A549 (cell line): ENCODE results near the gene PSPH. TPM values are rescaled to one million over a fixed set of nuclear protein-coding genes. Genes with fewer than 3 reads are reported as not detected.
A peak's percentile ranks its signal among the peaks of the same experiment; 100 is the strongest.

Experiments
- ATAC-seq, 2 experiments: fragments of 200-7000 bp in 1 of 2; fragments of >200 bp in 1 of 2; cut with Nextera tagmentation in 1 of 2; cut with Tn5 transposase in 1 of 2; 3 replicates each; pipeline versions ENCODE4 v1.8.0 to v1.9.1; 2018 to 2020; ENCODE audit warnings: mild to moderate bottlenecking in 1 of 2, moderate library complexity in 1 of 2
- CTCF ChIA-PET: fragments of 300-600 bp; sonication (Branson Sonifier 250); formaldehyde crosslinking; extraction: SDS; loops from one replicate; lab custom pipeline; 2021; ENCODE audit warnings: antibody characterized with exemption, inconsistent platforms; lab: Yijun Ruan, JAX
- POLR2A ChIA-PET: fragments of 350-600 bp; formaldehyde crosslinking; extraction: SDS; loops from one replicate; lab custom pipeline; 2021; ENCODE audit warnings: antibody characterized with exemption, inconsistent platforms; lab: Yijun Ruan, JAX
- DNase-seq, 2 experiments: peaks; one replicate each; pipeline versions ENCODE4 v3.0.0 to v3.0.0-alpha.2; 2011 to 2016; ENCODE audit warnings: low read depth in 1 of 2, low spot score in 1 of 2
- FAIRE-seq: peaks from 2 replicates; lab custom pipeline; 2011; peaks lifted over from hg19 to GRCh38; lab: Jason Lieb, UNC
- H3K27ac ChIP-seq, 2 experiments: fragments of >200 bp; sonication (Bioruptor Twin); formaldehyde crosslinking; 3 replicates each; pipeline ENCODE4 v1.5.1; 2016 to 2017
- H3K4me1 ChIP-seq: fragments of >200 bp; sonication (Bioruptor Twin); formaldehyde crosslinking; 3 replicates; pipeline ENCODE4 v1.6.1; 2016
- H3K4me2 ChIP-seq: fragments of >200 bp; sonication (Bioruptor Twin); formaldehyde crosslinking; 3 replicates; pipeline ENCODE4 v1.6.1; 2016
- H3K4me3 ChIP-seq: fragments of >200 bp; sonication (Bioruptor Twin); formaldehyde crosslinking; 3 replicates; pipeline ENCODE4 v1.5.1; 2016
- H3K9me3 ChIP-seq: fragments of >200 bp; sonication (Bioruptor Twin); formaldehyde crosslinking; 3 replicates; pipeline ENCODE4 v1.6.1; 2016
- BCL3 ChIP-seq: fragments of >200 bp; sonication (Bioruptor Twin); formaldehyde crosslinking; IDR thresholded peaks from 3 replicates; pipeline ENCODE4 v1.6.1; 2016
- BHLHE40 ChIP-seq: IDR thresholded peaks from 2 replicates; pipeline ENCODE4 v1.6.1; 2012; ENCODE audit warnings: low read depth, low read length, inconsistent platforms
- CHD2 ChIP-seq: fragments of 150-350 bp; IDR thresholded peaks from 2 replicates; pipeline ENCODE4 v1.6.1; 2014; ENCODE audit warnings: low read length; ENCODE audit not compliant: partially characterized antibody
- CHD4 ChIP-seq: fragments of 200-600 bp; sonication (generic); IDR thresholded peaks from 2 replicates; pipeline ENCODE4 v1.6.1; 2016; ENCODE audit warnings: antibody characterized with exemption, mild to moderate bottlenecking, borderline replicate concordance
- E2F6 ChIP-seq: IDR thresholded peaks from 2 replicates; pipeline ENCODE4 v1.6.1; 2012; ENCODE audit warnings: low read depth, borderline replicate concordance
- EHF ChIP-seq: fragments of 250-450 bp; sonication (Bioruptor Pico); IDR thresholded peaks from 2 replicates; pipeline ENCODE4 v1.5.0; 2020; ENCODE audit warnings: mild to moderate bottlenecking
- ESRRA ChIP-seq: fragments of 150-350 bp; IDR thresholded peaks from 2 replicates; pipeline ENCODE4 v1.6.1; 2014; ENCODE audit warnings: mild to moderate bottlenecking, low read length, borderline replicate concordance
- GATA3 ChIP-seq: IDR thresholded peaks from 2 replicates; pipeline ENCODE4 v1.6.1; 2012; ENCODE audit warnings: borderline replicate concordance
- HOXB13 ChIP-seq: fragments of 250-450 bp; sonication (Bioruptor Pico); IDR thresholded peaks from 2 replicates; pipeline ENCODE4 v1.5.0; 2020; ENCODE audit warnings: low read depth, mild to moderate bottlenecking, moderate library complexity
- JUN ChIP-seq, 2 experiments: fragments of >200 bp; sonication (Bioruptor Twin); formaldehyde crosslinking; IDR thresholded peaks; 2 replicates in 1 of 2; 3 replicates in 1 of 2; pipeline ENCODE4 v1.6.1; 2016 to 2017
- KDM1A ChIP-seq: fragments of 200-600 bp; sonication (generic); IDR thresholded peaks from 2 replicates; pipeline ENCODE4 v1.6.1; 2016; ENCODE audit warnings: low read depth, mild to moderate bottlenecking
- MAX ChIP-seq: IDR thresholded peaks from 2 replicates; pipeline ENCODE4 v1.6.1; 2012
- MYC ChIP-seq: IDR thresholded peaks from 2 replicates; pipeline ENCODE4 v1.6.1; 2012; ENCODE audit warnings: mild to moderate bottlenecking, inconsistent platforms, low read length, improper control_type of control experiment, borderline replicate concordance
- NR3C1 ChIP-seq: fragments of >200 bp; sonication (Bioruptor Twin); formaldehyde crosslinking; IDR thresholded peaks from 3 replicates; pipeline ENCODE4 v1.6.1; 2017
- PHF8 ChIP-seq: fragments of 200-600 bp; sonication (generic); IDR thresholded peaks from 2 replicates; pipeline ENCODE4 v1.6.1; 2016; ENCODE audit warnings: low read depth, mild to moderate bottlenecking, antibody characterized with exemption, moderate library complexity, borderline replicate concordance
- POLR2A ChIP-seq: IDR thresholded peaks from 2 replicates; pipeline ENCODE4 v1.6.1; 2012; ENCODE audit warnings: mild to moderate bottlenecking, low read length
- POLR2AphosphoS2 ChIP-seq: conservative IDR thresholded peaks from 2 replicates; pipeline ENCODE4 v1.6.1; 2012; ENCODE audit warnings: low read length, improper control_type of control experiment, inconsistent platforms
- REST ChIP-seq: fragments of 200-600 bp; sonication (generic); IDR thresholded peaks from 2 replicates; pipeline ENCODE4 v1.6.1; 2016; ENCODE audit warnings: antibody characterized with exemption, mild to moderate bottlenecking, moderate library complexity
- RFX5 ChIP-seq: fragments of 450-650 bp; IDR thresholded peaks from 2 replicates; pipeline ENCODE4 v1.7.1; 2014; ENCODE audit warnings: antibody characterized with exemption, mild to moderate bottlenecking, moderate library complexity
- SREBF2 ChIP-seq: fragments of 450-650 bp; IDR thresholded peaks from 2 replicates; pipeline ENCODE4 v1.6.1; 2014; ENCODE audit warnings: mild to moderate bottlenecking, moderate library complexity
- USF2 ChIP-seq: fragments of 450-650 bp; IDR thresholded peaks from 2 replicates; pipeline ENCODE4 v1.6.1; 2014; ENCODE audit warnings: antibody characterized with exemption
- WGBS: methylation state at CpG from one replicate; pipeline ENCODE4 v1.1.6; 2017; ENCODE audit errors: missing lambda C conversion rate; 5-methylcytosine and 5-hydroxymethylcytosine counted together
- polyA minus RNA-seq: library from RNA; depleted of rRNA, polyadenylated mRNA; stranded (reverse); fragments of >200 nt; gene quantifications from 2 replicates; pipeline ENCODE4 v1.2.3, GENCODE V29; 2011; rRNA and poly(A)+ RNA removed
- polyA plus RNA-seq, 4 experiments: library from polyadenylated mRNA; depleted of rRNA in 3 of 4; stranded (reverse); fragments of >200 nt; fragmentation: RNase III in 1 of 4; extraction: RNeasy Plus Mini Kit Qiagen cat#74134 plus additional on column Dnase treatment in 1 of 4; gene quantifications; 2 replicates in 3 of 4; 3 replicates in 1 of 4; pipeline ENCODE4 v1.2.3, GENCODE V29; 2011 to 2017

PSPH gene
- polyA plus RNA-seq (2011; rRNA removed), result 52.7 and 60.9 TPM in 2 replicates
- polyA plus RNA-seq (2012; cell fraction: cytosol; rRNA removed), result 48.7 and 51.1 TPM in 2 replicates
- polyA plus RNA-seq (2012; cell fraction: nucleus; rRNA removed), result 25.2 and 25.4 TPM in 2 replicates
- 58.3 to 64.7 TPM (median 60.7 TPM) in 3 replicates for polyA plus RNA-seq (2017; fragmentation: RNase III; extraction: RNeasy Plus Mini Kit Qiagen cat#74134 plus additional on column Dnase treatment)
- polyA minus RNA-seq, result 44.5 and 49.6 TPM in 2 replicates

DNA sequence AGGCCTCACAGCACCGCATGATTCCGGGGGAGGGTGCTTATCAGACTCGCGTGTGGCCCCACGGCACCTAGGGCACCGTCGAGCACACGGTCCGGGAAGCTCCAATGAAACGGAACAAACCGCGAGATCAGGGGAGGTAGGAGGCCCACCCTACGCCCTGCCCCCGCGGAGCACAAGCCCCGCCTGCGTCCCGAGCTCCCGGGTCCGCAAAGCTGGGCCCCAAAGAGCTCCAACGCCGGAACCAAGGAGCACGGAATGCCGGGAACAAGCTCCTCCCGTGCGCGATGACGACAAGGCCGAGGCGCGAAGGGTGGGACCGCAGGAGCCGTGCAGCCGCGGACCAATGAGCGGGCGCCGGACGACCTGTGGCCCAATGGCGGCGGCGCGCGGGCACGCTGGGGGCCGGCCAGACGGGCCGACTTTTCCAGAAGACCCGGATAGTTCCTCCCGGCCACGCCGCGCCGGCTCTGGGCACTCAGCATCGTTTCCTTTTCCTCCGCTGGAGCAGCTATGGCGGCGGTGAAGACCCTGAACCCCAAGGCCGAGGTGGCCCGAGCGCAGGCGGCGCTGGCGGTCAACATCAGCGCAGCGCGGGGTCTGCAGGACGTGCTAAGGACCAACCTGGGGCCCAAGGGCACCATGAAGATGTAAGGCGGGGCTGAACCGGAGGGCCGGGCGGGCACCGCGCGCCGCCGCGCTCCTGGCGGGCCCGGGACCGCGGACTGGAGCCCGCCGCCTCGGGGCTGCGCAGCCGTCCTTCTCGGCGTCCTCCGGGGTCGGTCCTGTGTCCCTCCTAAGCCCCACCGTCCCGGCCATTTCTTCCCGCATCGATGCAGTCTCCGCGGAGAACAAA is at the start of gene PSPH, which contains the start of gene CCT6A:
PSPH (minus strand) TSS at position 106 of the 853 bp plus-strand sequence. CDS start 30,232 bp downstream, outside the sequence.
CCT6A (plus strand) TSS at position 427 of the 853 bp plus-strand sequence; CDS start at position 511, 84 bp downstream.
- CTCF ChIA-PET, result interaction anchor here (0.7 to 1.5 kb wide), 10 partner anchors 8 to 88 kb away, joined by 3 to 8 read pairs (median 4); partner anchors contain the start of genes NIPSNAP2 and PHKG1
- DNase-seq, result peak; percentile 89 to 98
- 2% methylated on average over 37 of the region's 97 CpGs for WGBS
- TF ChIP-seq JUN (IDR thresholded peaks at IDR 0.05) (peak; percentile 88 to 96), RFX5 (0 out of 2 replicates have a peak, but pooled peaks have one; percentile 58), USF2 (peak; percentile 28; the same call in 1 of the 2 replicates), KDM1A (no peak), MYC (peak; percentile 81), BHLHE40 (0 out of 2 replicates have a peak, but pooled peaks have one; percentile 14), CHD4 (no peak), REST (peak; percentile 47), POLR2A (peak; percentile 96), NR3C1 (no peak), BCL3 (peak; percentile 81; the same call in 2 of the 3 replicates), HOXB13 (no peak), EHF (CRISPR knock-in tag) (no peak), POLR2AphosphoS2 (no peak), CHD2 (peak; percentile 78), GATA3 (0 out of 2 replicates have a peak, but pooled peaks have one; percentile 18), SREBF2 (no peak), ESRRA (no peak), PHF8 (peak; percentile 91; the same call in 1 of the 2 replicates), E2F6 (peak; percentile 68), MAX (peak; percentile 87)
- TF ChIP-seq, all 56 proteins: peak for 13
- peak within 1 kb of the TSS; percentile 94 for H3K4me2 ChIP-seq
- peak within 1 kb of the TSS; percentile 98 for H3K27ac ChIP-seq
- peak; percentile 94 to 95 for ATAC-seq
- H3K9me3 ChIP-seq, result no peaks in the 10 kb centered on the region
- POLR2A ChIA-PET, result interaction anchor here (0.6 to 1.9 kb wide), 22 partner anchors 8 to 1033 kb away, joined by 3 to 114 read pairs (median 6); partner anchors contain the start of genes CHCHD2, EGFR and SUMF2
- FAIRE-seq, result no peak
- peak within 1 kb of the TSS; percentile 96 for H3K4me3 ChIP-seq
- H3K4me1 ChIP-seq, result peaks cover 58% of the 10 kb centered on the region
